MM.1S (cell line): ENCODE data around the gene PIBF1.
"Not testable (repeated sequence)": the region's sequence is repeated elsewhere in the genome, so short reads cannot be mapped to it uniquely, and the experiment has no call there.

Source experiments
- DNase-seq: peaks from one replicate; pipeline ENCODE4 v3.0.0-alpha.2; 2015
- H2AFZ ChIP-seq: fragments of 300-600 bp; sonication (generic); 2 replicates; pipeline ENCODE4 v1.6.0; 2016; ENCODE audit warnings: antibody characterized with exemption, low read length
- H3F3A ChIP-seq: fragments of 300-600 bp; sonication (generic); 2 replicates; pipeline ENCODE4 v1.6.1; 2016; ENCODE audit warnings: mild to moderate bottlenecking, antibody characterized with exemption, low read length, moderate library complexity, mixed read lengths; ENCODE audit not compliant: insufficient read depth
- H3K27ac ChIP-seq: fragments of 300-600 bp; sonication (generic); 2 replicates; pipeline ENCODE4 v1.5.1; 2016; ENCODE audit warnings: mild to moderate bottlenecking, low read length
- H3K27me3 ChIP-seq: fragments of 300-600 bp; sonication (generic); replicated peaks from 2 replicates; pipeline ENCODE4 v1.6.0; 2016; ENCODE audit warnings: low read length; ENCODE audit not compliant: insufficient read depth
- H3K36me3 ChIP-seq: fragments of 300-600 bp; sonication (generic); replicated peaks from 2 replicates; pipeline ENCODE4 v1.6.1; 2016; ENCODE audit warnings: mild to moderate bottlenecking, low read length, mixed read lengths; ENCODE audit not compliant: insufficient read depth
- H3K4me1 ChIP-seq: fragments of 300-600 bp; sonication (generic); 2 replicates; pipeline ENCODE4 v1.6.1; 2016; ENCODE audit warnings: low read length, mixed read lengths
- H3K4me2 ChIP-seq: fragments of 300-600 bp; sonication (generic); 2 replicates; pipeline ENCODE4 v1.6.0; 2016; ENCODE audit warnings: low read depth, low read length
- H3K4me3 ChIP-seq: fragments of 300-600 bp; sonication (generic); 2 replicates; pipeline ENCODE4 v1.5.1; 2016; ENCODE audit warnings: low read length, mixed read lengths
- H3K79me2 ChIP-seq: fragments of 300-600 bp; sonication (generic); 2 replicates; pipeline ENCODE4 v1.6.1; 2016; ENCODE audit warnings: mixed run types, low read length, mixed read lengths
- H3K9ac ChIP-seq: fragments of 300-600 bp; sonication (generic); 2 replicates; pipeline ENCODE4 v1.6.1; 2016; ENCODE audit warnings: low read length, mixed read lengths
- H3K9me2 ChIP-seq: fragments of 300-600 bp; sonication (generic); replicated peaks from 2 replicates; pipeline ENCODE4 v1.6.1; 2016; ENCODE audit warnings: mild to moderate bottlenecking, low read length, mixed read lengths; ENCODE audit not compliant: insufficient read depth
- H3K9me3 ChIP-seq: fragments of 300-600 bp; sonication (generic); replicated peaks from 2 replicates; pipeline ENCODE4 v1.6.1; 2016; ENCODE audit warnings: mild to moderate bottlenecking, low read length, mixed read lengths; ENCODE audit not compliant: insufficient read depth
- H4K20me1 ChIP-seq: fragments of 300-600 bp; sonication (generic); 2 replicates; pipeline ENCODE4 v1.6.1; 2016; ENCODE audit warnings: mild to moderate bottlenecking, low read length, moderate library complexity, mixed read lengths; ENCODE audit not compliant: insufficient read depth
- CTCF ChIP-seq: fragments of 300-600 bp; sonication (generic); IDR thresholded peaks from 2 replicates; pipeline ENCODE4 v1.5.1; 2016; ENCODE audit warnings: antibody characterized with exemption, low read length, mixed read lengths
- EZH2 ChIP-seq: fragments of 300-600 bp; sonication (generic); optimal IDR thresholded peaks from 2 replicates; pipeline ENCODE3; 2017; ENCODE audit warnings: low read depth, mild to moderate bottlenecking, antibody characterized with exemption, low read length, mixed read lengths
- EZH2phosphoT487 ChIP-seq: fragments of 300-600 bp; sonication (generic); IDR thresholded peaks from 2 replicates; pipeline ENCODE4 v1.6.1; 2018; ENCODE audit warnings: antibody characterized with exemption, low read length

Gene PIBF1

DNA sequence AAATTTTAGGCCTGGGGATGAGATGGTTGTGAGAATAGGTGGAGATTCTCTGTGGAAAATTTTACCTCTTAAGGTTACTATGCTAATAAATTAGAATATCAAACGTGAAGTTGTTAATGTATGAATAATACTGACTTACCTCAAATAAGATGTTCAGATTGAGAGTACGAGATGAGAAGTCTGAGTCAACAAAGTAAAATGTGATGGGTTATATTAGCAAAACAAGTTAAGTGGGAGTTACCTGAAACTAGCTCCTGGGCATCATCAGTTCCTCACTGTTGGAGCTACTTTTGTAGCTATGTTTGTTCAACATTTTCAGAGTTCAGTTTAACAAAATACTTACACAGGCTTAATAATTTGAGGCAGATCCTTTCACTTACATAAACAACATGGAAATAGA, 108.6 kb downstream of the PIBF1 start:
- no peak overlapping the region for H3K4me3 ChIP-seq
- no peaks in the 10 kb centered on the region for H3K36me3 ChIP-seq
- no peaks in the 10 kb centered on the region for H4K20me1 ChIP-seq
- H3F3A ChIP-seq, result no peaks in the 10 kb centered on the region
- no peaks in the 10 kb centered on the region for H3K79me2 ChIP-seq
- H3K9ac ChIP-seq, result no peak overlapping the region
- DNase-seq, result no peak
- H3K9me3 ChIP-seq, result no peaks in the 10 kb centered on the region
- TF ChIP-seq EZH2phosphoT487, result no peak
- no peak for TF ChIP-seq EZH2
- no peak overlapping the region for H2AFZ ChIP-seq
- H3K4me2 ChIP-seq, result no peak overlapping the region
- no peak overlapping the region for H3K27ac ChIP-seq
- no peaks in the 10 kb centered on the region for H3K4me1 ChIP-seq
- no peaks in the 10 kb centered on the region for H3K27me3 ChIP-seq
- H3K9me2 ChIP-seq, result no peaks in the 10 kb centered on the region

DNA sequence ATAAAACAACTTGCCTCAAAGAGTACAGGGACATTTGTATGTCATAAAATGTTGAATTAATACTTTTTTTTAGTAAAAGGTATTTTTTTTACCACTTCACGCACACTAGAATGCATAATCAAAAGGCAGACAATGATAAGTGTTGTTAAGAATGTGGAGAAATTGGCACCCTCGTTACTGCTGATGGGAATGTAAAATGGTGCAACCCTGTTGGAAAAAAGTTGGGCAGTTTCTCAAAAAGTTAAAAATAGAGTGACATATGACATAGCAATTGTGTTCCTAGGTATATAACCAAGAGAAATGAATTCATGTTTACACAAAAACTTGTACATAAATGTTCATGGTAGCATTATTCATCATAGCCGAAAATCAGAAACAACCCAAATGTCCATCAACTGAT, 109.5 kb downstream of the PIBF1 start:
- TF ChIP-seq EZH2, result no peak
- no peak for TF ChIP-seq CTCF
- no peak for TF ChIP-seq EZH2phosphoT487
- H2AFZ ChIP-seq, result no peak overlapping the region
- no peak overlapping the region for H3K4me2 ChIP-seq
- H4K20me1 ChIP-seq, result no peaks in the 10 kb centered on the region
- H3F3A ChIP-seq, result no peaks in the 10 kb centered on the region
- H3K9me2 ChIP-seq, result no peaks in the 10 kb centered on the region
- no peak for DNase-seq
- no peaks in the 10 kb centered on the region for H3K36me3 ChIP-seq
- no peak overlapping the region for H3K9ac ChIP-seq
- no peaks in the 10 kb centered on the region for H3K27me3 ChIP-seq
- no peaks in the 10 kb centered on the region for H3K9me3 ChIP-seq
- no peak overlapping the region for H3K27ac ChIP-seq
- H3K4me1 ChIP-seq, result no peaks in the 10 kb centered on the region
- H3K4me3 ChIP-seq, result no peak overlapping the region
- H3K79me2 ChIP-seq, result no peaks in the 10 kb centered on the region

DNA sequence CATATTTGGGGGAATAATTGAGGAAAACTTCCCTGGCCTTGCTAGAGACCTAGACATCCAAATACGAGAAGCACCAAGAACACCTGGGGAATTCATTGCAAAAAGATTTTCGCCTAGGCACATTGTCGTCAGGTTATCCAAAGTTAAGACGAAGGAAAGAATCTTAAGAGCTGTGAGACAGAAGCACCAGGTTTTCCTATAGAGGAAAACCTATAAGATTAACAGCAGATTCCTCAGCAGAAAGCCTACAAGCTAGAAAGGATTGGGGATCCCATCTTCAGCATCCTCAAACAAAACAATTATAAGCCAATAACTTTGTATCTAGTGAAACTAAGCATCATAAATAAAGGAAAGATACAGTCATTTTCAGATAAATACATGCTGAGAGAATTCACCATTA, 114.9 kb downstream of the PIBF1 start:
- no peaks in the 10 kb centered on the region for H3K27me3 ChIP-seq
- H3K4me1 ChIP-seq, result no peaks in the 10 kb centered on the region
- TF ChIP-seq CTCF (no peak), EZH2 (no peak), EZH2phosphoT487 (no peak)
- H3K4me2 ChIP-seq, result no peak overlapping the region
- no peak for DNase-seq
- H3K4me3 ChIP-seq, result no peak overlapping the region
- no peaks in the 10 kb centered on the region for H3K36me3 ChIP-seq
- no peak overlapping the region for H2AFZ ChIP-seq
- no peak overlapping the region for H3K9ac ChIP-seq
- no peaks in the 10 kb centered on the region for H4K20me1 ChIP-seq
- no peaks in the 10 kb centered on the region for H3K9me3 ChIP-seq
- H3F3A ChIP-seq, result no peaks in the 10 kb centered on the region
- no peaks in the 10 kb centered on the region for H3K9me2 ChIP-seq
- H3K79me2 ChIP-seq, result no peaks in the 10 kb centered on the region
- H3K27ac ChIP-seq, result no peak overlapping the region

DNA sequence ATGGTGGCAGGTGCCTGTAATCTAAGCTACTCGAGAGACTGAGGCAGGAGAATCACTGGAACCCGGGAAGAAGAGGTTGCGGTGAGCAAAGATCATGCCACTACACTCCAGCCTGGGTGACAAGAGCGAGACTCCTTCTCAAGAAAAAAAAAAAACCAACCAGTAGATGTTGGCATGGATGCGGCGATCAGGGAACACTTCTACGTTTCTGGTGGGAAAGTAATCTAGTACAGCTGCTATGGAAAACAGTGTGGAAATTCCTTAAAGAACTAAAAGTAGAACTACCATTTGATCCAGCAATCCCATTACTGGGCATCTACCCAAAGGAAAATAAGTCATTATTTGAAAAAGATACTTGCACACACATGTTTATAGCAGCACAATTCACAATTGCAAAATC, 119.6 kb downstream of the PIBF1 start:
- H3K79me2 ChIP-seq, H3K4me3 ChIP-seq, H3K4me2 ChIP-seq, H3F3A ChIP-seq, H3K27ac ChIP-seq, H3K27me3 ChIP-seq, H2AFZ ChIP-seq, H3K9me2 ChIP-seq, H3K9me3 ChIP-seq, DNase-seq, H3K4me1 ChIP-seq, H4K20me1 ChIP-seq, H3K36me3 ChIP-seq, H3K9ac ChIP-seq: not testable (repeated sequence)
